WTC11 (cell line): ENCODE data around the gene NPLOC4. TPM values are rescaled to one million over a fixed set of nuclear protein-coding genes. Genes with fewer than 3 reads are reported as not detected.

Experiments
- ATAC-seq: fragments of 200-7000 bp; cut with Tn5 transposase; 2 replicates; pipeline ENCODE4 v1.10.0; 2021; ENCODE audit warnings: mild to moderate bottlenecking, moderate library complexity
- CTCF ChIA-PET: fragments of 300-600 bp; sonication (Branson Sonifier 250); formaldehyde crosslinking; loops from one replicate; lab custom pipeline; 2021; ENCODE audit warnings: antibody characterized with exemption; lab: Charles Lee
- POLR2A ChIA-PET: fragments of 350-600 bp; sonication (Branson Sonifier 250); formaldehyde crosslinking; loops from one replicate; lab custom pipeline; 2021; ENCODE audit warnings: antibody characterized with exemption; lab: Charles Lee
- DNase-seq: peaks from one replicate; pipeline ENCODE4 v3.0.0; 2021; ENCODE audit warnings: low spot score
- H3K27ac Mint-ChIP-seq: 2 replicates; pipeline ENCODE4 v1.8.0; 2021; ENCODE audit warnings: mixed read lengths
- H3K27me3 Mint-ChIP-seq: 2 replicates; pipeline ENCODE4 v1.8.0; 2021; ENCODE audit warnings: low read depth, mild to moderate bottlenecking, moderate library complexity, mixed read lengths
- H3K36me3 Mint-ChIP-seq: 2 replicates; pipeline ENCODE4 v1.8.0; 2021; ENCODE audit warnings: mixed read lengths
- H3K4me1 Mint-ChIP-seq: 2 replicates; pipeline ENCODE4 v1.8.0; 2022; ENCODE audit warnings: mixed read lengths
- H3K4me3 Mint-ChIP-seq: 2 replicates; pipeline ENCODE4 v1.8.0; 2021; ENCODE audit warnings: mild to moderate bottlenecking, moderate library complexity, mixed read lengths
- H3K9me3 Mint-ChIP-seq: 2 replicates; pipeline ENCODE4 v1.8.0; 2021; ENCODE audit warnings: mixed read lengths
- AR ChIP-seq: fragments of 250-450 bp; sonication (Bioruptor Pico); IDR thresholded peaks from 2 replicates; pipeline ENCODE4 v1.9.0; 2021; ENCODE audit warnings: mild to moderate bottlenecking
- CDX4 ChIP-seq: fragments of 250-450 bp; sonication (Bioruptor Pico); IDR thresholded peaks from 2 replicates; pipeline ENCODE4 v1.9.0; 2021; ENCODE audit warnings: moderate library complexity, mild to moderate bottlenecking, inconsistent platforms, borderline replicate concordance
- E2F1 ChIP-seq: sonication (generic); formaldehyde crosslinking; IDR thresholded peaks from 2 replicates; pipeline ENCODE4 v1.8.0; 2022; ENCODE audit warnings: mild to moderate bottlenecking, missing genetic modification reagents
- ELF4 ChIP-seq: sonication (generic); formaldehyde crosslinking; IDR thresholded peaks from 2 replicates; pipeline ENCODE4 v1.8.1; 2022; ENCODE audit warnings: low read depth, mild to moderate bottlenecking, moderate library complexity, missing genetic modification reagents
- EMX1 ChIP-seq: fragments of 250-450 bp; sonication (Bioruptor Pico); IDR thresholded peaks from 2 replicates; pipeline ENCODE4 v1.8.0; 2021; ENCODE audit warnings: mild to moderate bottlenecking
- ERG ChIP-seq: fragments of 250-450 bp; sonication (Bioruptor Pico); IDR thresholded peaks from 2 replicates; pipeline ENCODE4 v1.8.0; 2021; ENCODE audit warnings: mild to moderate bottlenecking
- FOXJ3 ChIP-seq: sonication (generic); formaldehyde crosslinking; IDR thresholded peaks from 2 replicates; pipeline ENCODE4 v1.9.0; 2021; ENCODE audit warnings: missing genetic modification reagents, mild to moderate bottlenecking, borderline replicate concordance
- FOXP1 ChIP-seq: sonication (generic); formaldehyde crosslinking; IDR thresholded peaks from 2 replicates; pipeline ENCODE4 v1.8.0; 2022; ENCODE audit warnings: missing genetic modification reagents, mild to moderate bottlenecking, moderate library complexity, borderline replicate concordance
- NFE2L1 ChIP-seq: sonication (generic); formaldehyde crosslinking; IDR thresholded peaks from 2 replicates; pipeline ENCODE4 v1.8.1; 2023; ENCODE audit warnings: missing genetic modification reagents
- NFYB ChIP-seq: sonication (generic); formaldehyde crosslinking; conservative IDR thresholded peaks from 2 replicates; pipeline ENCODE4 v1.8.0; 2022; ENCODE audit warnings: low read depth, missing genetic modification reagents
- NR2C2 ChIP-seq: sonication (generic); formaldehyde crosslinking; IDR thresholded peaks from 2 replicates; pipeline ENCODE4 v1.8.0; 2022; ENCODE audit warnings: mild to moderate bottlenecking, missing genetic modification reagents
- PRDM15 ChIP-seq: sonication (generic); formaldehyde crosslinking; IDR thresholded peaks from 2 replicates; pipeline ENCODE4 v1.8.0; 2022; ENCODE audit warnings: missing genetic modification reagents
- PREB ChIP-seq: sonication (generic); formaldehyde crosslinking; IDR thresholded peaks from 2 replicates; pipeline ENCODE4 v1.8.1; 2022; ENCODE audit warnings: mild to moderate bottlenecking, missing genetic modification reagents, moderate library complexity, borderline replicate concordance
- PRRX2 ChIP-seq: fragments of 250-450 bp; sonication (Bioruptor Pico); IDR thresholded peaks from 2 replicates; pipeline ENCODE4 v1.8.0; 2021; ENCODE audit warnings: mild to moderate bottlenecking
- RELA ChIP-seq: sonication (generic); formaldehyde crosslinking; IDR thresholded peaks from 2 replicates; pipeline ENCODE4 v1.8.1; 2022; ENCODE audit warnings: missing genetic modification reagents, mild to moderate bottlenecking, borderline replicate concordance
- SMAD4 ChIP-seq: sonication (generic); formaldehyde crosslinking; IDR thresholded peaks from 2 replicates; pipeline ENCODE4 v1.8.0; 2022; ENCODE audit warnings: mild to moderate bottlenecking, missing genetic modification reagents
- SOX15 ChIP-seq: fragments of 250-450 bp; sonication (Bioruptor Pico); IDR thresholded peaks from 2 replicates; pipeline ENCODE4 v1.9.0; 2021; ENCODE audit warnings: mild to moderate bottlenecking
- TEAD4 ChIP-seq: sonication (generic); formaldehyde crosslinking; IDR thresholded peaks from 2 replicates; pipeline ENCODE4 v1.8.0; 2022; ENCODE audit warnings: mild to moderate bottlenecking, missing genetic modification reagents
- ZBTB21 ChIP-seq: sonication (generic); formaldehyde crosslinking; IDR thresholded peaks from 2 replicates; pipeline ENCODE4 v1.8.1; 2023; ENCODE audit warnings: mild to moderate bottlenecking, missing genetic modification reagents, borderline replicate concordance
- ZBTB43 ChIP-seq: sonication (generic); formaldehyde crosslinking; IDR thresholded peaks from 2 replicates; pipeline ENCODE4 v1.8.1; 2023; ENCODE audit warnings: mild to moderate bottlenecking, missing genetic modification reagents
- ZNF317 ChIP-seq: sonication (generic); formaldehyde crosslinking; IDR thresholded peaks from 2 replicates; pipeline ENCODE4 v1.8.1; 2023; ENCODE audit warnings: low read depth, mild to moderate bottlenecking, moderate library complexity, missing genetic modification reagents, borderline replicate concordance
- ZNF512 ChIP-seq: sonication (generic); formaldehyde crosslinking; IDR thresholded peaks from 2 replicates; pipeline ENCODE4 v1.8.1; 2022; ENCODE audit warnings: missing genetic modification reagents, borderline replicate concordance
- total RNA-seq: library from RNA; stranded (reverse); gene quantifications from 3 replicates; pipeline ENCODE4 v1.2.3, GENCODE V29; 2021

Gene NPLOC4
- total RNA-seq, 1 experiment from 2014 or later, result 83.5 TPM

- Mint-ChIP-seq H3K9me3 (peaks cover 4% of the 10 kb centered on the region; the same call in 1 of the 2 replicates), H3K36me3 (peaks cover 38% of the 10 kb centered on the region), H3K4me3 (peak overlapping the region; percentile 99), H3K4me1 (peaks cover 28% of the 10 kb centered on the region), H3K27me3 (peaks cover 14% of the 10 kb centered on the region), H3K27ac (peak overlapping the region; percentile 91)
- DNase-seq (no peak), ATAC-seq (peak; percentile 3)
- ChIA-PET CTCF (interaction anchor here (0.6 to 4.1 kb wide), 7 partner anchors 9 to 1203 kb away, joined by 3 to 22 read pairs (median 8); no protein-coding TSS in a partner anchor), POLR2A (interaction anchor here (1.0 to 3.4 kb wide), 3 partner anchors 9 to 69 kb away, joined by 4 to 38 read pairs (median 20); no protein-coding TSS in a partner anchor)
- TF ChIP-seq PREB (CRISPR knock-in tag) (no peak), NR2C2 (CRISPR knock-in tag) (no peak), ZNF512 (CRISPR knock-in tag) (no peak), SOX15 (CRISPR knock-in tag) (no peak), ZNF317 (CRISPR knock-in tag) (no peak), ERG (CRISPR knock-in tag) (peak; percentile 87), ZBTB21 (CRISPR knock-in tag) (no peak), FOXP1 (CRISPR knock-in tag) (no peak), PRRX2 (CRISPR knock-in tag) (peak; percentile 94), E2F1 (no peak), NFYB (CRISPR knock-in tag) (no peak), FOXJ3 (no peak), SMAD4 (CRISPR knock-in tag) (no peak), EMX1 (CRISPR knock-in tag) (peak; percentile 92), PRDM15 (CRISPR knock-in tag) (no peak), ELF4 (CRISPR knock-in tag) (no peak), TEAD4 (CRISPR knock-in tag) (no peak), ZBTB43 (CRISPR knock-in tag) (no peak), AR (CRISPR knock-in tag) (peak; percentile 75; the same call in 1 of the 2 replicates), RELA (CRISPR knock-in tag) (no peak), CDX4 (no peak), NFE2L1 (CRISPR knock-in tag) (no peak)
These were observed 127.5 kb downstream of the NPLOC4 start for GRCh38 chr17:81509207-81509971.
